ENCODE results near the gene MRPS17.

DNA sequence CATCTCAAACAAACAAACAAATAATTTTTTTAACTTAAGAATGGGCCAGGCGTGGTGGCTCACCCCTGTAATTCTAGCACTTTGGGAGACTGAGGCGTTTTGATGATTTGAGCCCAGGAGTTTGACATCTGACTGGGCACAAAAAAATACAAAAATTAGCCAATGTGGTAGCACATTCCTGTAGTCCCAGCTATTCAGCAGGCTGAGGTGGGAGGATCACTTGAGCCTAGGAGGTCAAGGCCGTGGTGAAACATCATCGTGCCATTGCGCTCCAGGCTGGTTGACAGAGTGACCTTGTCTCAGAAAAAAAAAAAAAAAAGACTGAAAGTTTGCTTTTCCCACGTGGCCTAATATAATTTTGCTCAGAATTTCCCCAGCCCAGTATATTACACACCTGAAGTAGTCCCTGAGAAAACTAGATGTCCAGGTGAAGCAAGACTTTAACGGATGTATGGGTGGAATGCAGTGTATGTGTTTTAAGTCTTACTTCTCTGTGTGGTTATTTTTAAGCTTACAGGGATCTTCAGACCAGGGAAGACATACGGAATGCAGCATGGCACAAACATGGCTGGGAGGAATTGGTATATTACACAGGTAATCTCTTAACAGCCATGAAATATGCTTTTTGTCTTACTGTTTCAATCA lies 45.3 kb downstream of the MRPS17 start:
- TF ChIP-seq, protein P1, sequence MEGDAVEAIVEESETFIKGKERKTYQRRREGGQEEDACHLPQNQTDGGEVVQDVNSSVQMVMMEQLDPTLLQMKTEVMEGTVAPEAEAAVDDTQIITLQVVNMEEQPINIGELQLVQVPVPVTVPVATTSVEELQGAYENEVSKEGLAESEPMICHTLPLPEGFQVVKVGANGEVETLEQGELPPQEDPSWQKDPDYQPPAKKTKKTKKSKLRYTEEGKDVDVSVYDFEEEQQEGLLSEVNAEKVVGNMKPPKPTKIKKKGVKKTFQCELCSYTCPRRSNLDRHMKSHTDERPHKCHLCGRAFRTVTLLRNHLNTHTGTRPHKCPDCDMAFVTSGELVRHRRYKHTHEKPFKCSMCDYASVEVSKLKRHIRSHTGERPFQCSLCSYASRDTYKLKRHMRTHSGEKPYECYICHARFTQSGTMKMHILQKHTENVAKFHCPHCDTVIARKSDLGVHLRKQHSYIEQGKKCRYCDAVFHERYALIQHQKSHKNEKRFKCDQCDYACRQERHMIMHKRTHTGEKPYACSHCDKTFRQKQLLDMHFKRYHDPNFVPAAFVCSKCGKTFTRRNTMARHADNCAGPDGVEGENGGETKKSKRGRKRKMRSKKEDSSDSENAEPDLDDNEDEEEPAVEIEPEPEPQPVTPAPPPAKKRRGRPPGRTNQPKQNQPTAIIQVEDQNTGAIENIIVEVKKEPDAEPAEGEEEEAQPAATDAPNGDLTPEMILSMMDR (IDR thresholded peaks at IDR 0.05): no peak
- TF ChIP-seq POLR2A (IDR thresholded peaks at IDR 0.05): no peak
